BJ (cell line): ENCODE data around the gene TCF20. TPM values are rescaled to one million over a fixed set of nuclear protein-coding genes. Genes with fewer than 3 reads are reported as not detected.
A peak's percentile ranks its signal among the peaks of the same experiment; 100 is the strongest.

ENCODE experiments used
- CTCF ChIA-PET: fragments of 350-600 bp; formaldehyde crosslinking; extraction: SDS; loops from one replicate; lab custom pipeline; 2021; ENCODE audit warnings: antibody characterized with exemption, inconsistent platforms; lab: Yijun Ruan, JAX
- POLR2A ChIA-PET: fragments of 300-600 bp; sonication (Branson Sonifier 250); formaldehyde crosslinking; extraction: SDS; loops from one replicate; lab custom pipeline; 2021; ENCODE audit warnings: antibody characterized with exemption; lab: Charles Lee
- DNase-seq: peaks from one replicate; pipeline ENCODE4 v3.0.0-alpha.2; 2011; ENCODE audit warnings: low read depth
- H3K27me3 ChIP-seq: 2 replicates; pipeline ENCODE4 v1.6.0; 2011; ENCODE audit warnings: low read length; ENCODE audit not compliant: control insufficient read depth, insufficient read depth
- H3K36me3 ChIP-seq: 2 replicates; pipeline ENCODE4 v1.5.1; 2011; ENCODE audit warnings: low read length; ENCODE audit not compliant: control insufficient read depth, insufficient read depth
- H3K4me3 ChIP-seq: 2 replicates; pipeline ENCODE4 v1.5.1; 2011; ENCODE audit warnings: low read depth, mild to moderate bottlenecking, control low read depth, low read length
- CTCF ChIP-seq: IDR thresholded peaks from 2 replicates; pipeline ENCODE4 v1.5.1; 2011; ENCODE audit warnings: low read depth, mild to moderate bottlenecking, control low read depth, inconsistent platforms, low read length, moderate library complexity; ENCODE audit not compliant: insufficient read depth
- polyA plus RNA-seq: library from polyadenylated mRNA; depleted of rRNA; stranded (reverse); fragments of >200 nt; gene quantifications from 2 replicates; pipeline ENCODE4 v1.2.3, GENCODE V29; 2011

Gene TCF20
- polyA plus RNA-seq, 1 experiment = 19.9 TPM

GRCh38 chr22:42315392-42315756 lies 44.9 kb upstream of the TCF20 start:
- H3K27me3 ChIP-seq = no peaks in the 10 kb centered on the region
- no peak overlapping the region for H3K4me3 ChIP-seq
- H3K36me3 ChIP-seq = no peaks in the 10 kb centered on the region
- CTCF ChIA-PET = interaction anchor here (1.6 kb wide), 1 partner anchor 29 kb away, joined by 3 read pairs; no protein-coding TSS in a partner anchor
- POLR2A ChIA-PET = no interaction called here
- no peak for DNase-seq
- TF ChIP-seq CTCF = no peak

- POLR2A ChIA-PET = no interaction called here
- TF ChIP-seq CTCF = no peak
- CTCF ChIA-PET = interaction anchor here (1.6 to 1.7 kb wide), 2 partner anchors 18 to 30 kb away, joined by 3 to 4 read pairs; no protein-coding TSS in a partner anchor
Measured at GRCh38 chr22:42314709-42315391, 44.4 kb upstream of the TCF20 start.

GRCh38 chr22:42313804-42314581 lies 43.5 kb upstream of the TCF20 start:
- Histone ChIP-seq H3K27me3 (no peaks in the 10 kb centered on the region), H3K4me3 (no peak overlapping the region), H3K36me3 (no peaks in the 10 kb centered on the region)
- ChIA-PET POLR2A (no interaction called here), CTCF (interaction anchor here (1.7 kb wide), 1 partner anchor 17 kb away, joined by 4 read pairs; no protein-coding TSS in a partner anchor)
- no peak for DNase-seq
- TF ChIP-seq CTCF = peak; percentile 33

More at GRCh38 chr22:42314709-42315391, 44.4 kb upstream of the TCF20 start:
- no peaks in the 10 kb centered on the region for H3K36me3 ChIP-seq
- no peak for DNase-seq
- no peaks in the 10 kb centered on the region for H3K27me3 ChIP-seq
- H3K4me3 ChIP-seq = no peak overlapping the region

- Histone ChIP-seq H3K4me3 (no peak overlapping the region), H3K36me3 (no peaks in the 10 kb centered on the region), H3K27me3 (no peaks in the 10 kb centered on the region)
- TF ChIP-seq CTCF = no peak
- ChIA-PET CTCF (interaction anchor here (1.1 to 1.7 kb wide), 2 partner anchors 11 to 16 kb away, joined by 3 to 4 read pairs; no protein-coding TSS in a partner anchor), POLR2A (no interaction called here)
- no peak for DNase-seq
Measured at GRCh38 chr22:42313204-42313603, 42.8 kb upstream of the TCF20 start.
